NCI-H1048 (cell line): ENCODE data around the gene EMX1.

Source experiments
- DNase-seq: peaks from one replicate; lab custom pipeline; 2025; lab: John Stamatoyannopoulos, UW

The EMX1 gene

GRCh38 chr2:72942881-72943418 lies 25.6 kb downstream of the EMX1 start:
- no peak for DNase-seq

- DNase-seq, result no peak
These were observed 26.4 kb downstream of the EMX1 start for GRCh38 chr2:72943540-72944395.

GRCh38 chr2:72944804-72945449 lies 27.6 kb downstream of the EMX1 start:
- no peak for DNase-seq

- DNase-seq, result no peak
These were observed 28.2 kb downstream of the EMX1 start for GRCh38 chr2:72945450-72946019.

GRCh38 chr2:72946466-72946865 lies 29.1 kb downstream of the EMX1 start:
- no peak for DNase-seq

- DNase-seq, result no peak
These were observed 30.9 kb downstream of the EMX1 start for GRCh38 chr2:72947952-72948830.

- DNase-seq, result no peak
These were observed 31.7 kb downstream of the EMX1 start for GRCh38 chr2:72949045-72949444.

- no peak for DNase-seq
These were observed 32.3 kb downstream of the EMX1 start for GRCh38 chr2:72949642-72950041.

- no peak for DNase-seq
These were observed 33.4 kb downstream of the EMX1 start for GRCh38 chr2:72950558-72951255.

- DNase-seq, result no peak
These were observed 34.2 kb downstream of the EMX1 start for GRCh38 chr2:72951303-72952095.

- no peak for DNase-seq
These were observed 34.9 kb downstream of the EMX1 start for GRCh38 chr2:72952110-72952823.

- DNase-seq, result no peak
These were observed 35.6 kb downstream of the EMX1 start for GRCh38 chr2:72952961-72953360.

GRCh38 chr2:72953528-72953927 lies 36.2 kb downstream of the EMX1 start:
- no peak for DNase-seq

GRCh38 chr2:72953976-72954375 lies 36.7 kb downstream of the EMX1 start:
- no peak for DNase-seq

- no peak for DNase-seq
These were observed 37.3 kb downstream of the EMX1 start for GRCh38 chr2:72954376-72955227.

- DNase-seq, result no peak
These were observed 38.1 kb downstream of the EMX1 start for GRCh38 chr2:72955228-72956049.

GRCh38 chr2:72956050-72956395 lies 38.7 kb downstream of the EMX1 start:
- no peak for DNase-seq

GRCh38 chr2:72956936-72957335 lies 39.6 kb downstream of the EMX1 start:
- no peak for DNase-seq
